OCI-LY7 (cell line): Measurements from ENCODE around the gene PSMA4.

ENCODE experiments used
- EZH2phosphoT487 ChIP-seq: fragments of 200-600 bp; sonication (generic); IDR thresholded peaks from 2 replicates; pipeline ENCODE4 v1.6.1; 2018; ENCODE audit warnings: low read depth, borderline replicate concordance, mild to moderate bottlenecking, mixed run types, antibody characterized with exemption, low read length, moderate library complexity, mixed read lengths
- TF ChIP-seq, protein P1 (sequence below): fragments of 200-600 bp; sonication (generic); conservative IDR thresholded peaks from 2 replicates; pipeline ENCODE4 v1.5.1; 2014; ENCODE audit warnings: mild to moderate bottlenecking, antibody characterized with exemption, low read length, moderate library complexity, mixed read lengths

DNA sequence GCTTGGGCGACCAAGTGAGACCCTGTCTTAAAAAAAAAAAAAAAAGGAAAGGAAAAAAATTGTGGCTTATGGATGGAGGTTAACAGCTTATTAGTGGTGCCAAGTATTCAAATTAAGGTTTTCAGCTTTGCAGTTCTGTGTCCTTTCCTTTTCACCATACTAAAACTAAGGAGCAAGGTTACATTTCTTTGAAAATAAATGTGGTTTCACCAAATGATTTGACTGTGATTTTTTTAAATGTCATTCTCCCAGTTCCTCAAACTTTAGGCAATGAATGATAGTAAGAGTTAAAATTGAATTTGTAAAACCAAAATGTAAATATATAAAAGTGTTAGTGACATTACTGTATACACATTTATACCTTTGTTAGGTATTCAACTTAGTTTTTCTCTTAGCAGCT is 34.7 kb downstream of the PSMA4 start:
- TF ChIP-seq, protein P1, sequence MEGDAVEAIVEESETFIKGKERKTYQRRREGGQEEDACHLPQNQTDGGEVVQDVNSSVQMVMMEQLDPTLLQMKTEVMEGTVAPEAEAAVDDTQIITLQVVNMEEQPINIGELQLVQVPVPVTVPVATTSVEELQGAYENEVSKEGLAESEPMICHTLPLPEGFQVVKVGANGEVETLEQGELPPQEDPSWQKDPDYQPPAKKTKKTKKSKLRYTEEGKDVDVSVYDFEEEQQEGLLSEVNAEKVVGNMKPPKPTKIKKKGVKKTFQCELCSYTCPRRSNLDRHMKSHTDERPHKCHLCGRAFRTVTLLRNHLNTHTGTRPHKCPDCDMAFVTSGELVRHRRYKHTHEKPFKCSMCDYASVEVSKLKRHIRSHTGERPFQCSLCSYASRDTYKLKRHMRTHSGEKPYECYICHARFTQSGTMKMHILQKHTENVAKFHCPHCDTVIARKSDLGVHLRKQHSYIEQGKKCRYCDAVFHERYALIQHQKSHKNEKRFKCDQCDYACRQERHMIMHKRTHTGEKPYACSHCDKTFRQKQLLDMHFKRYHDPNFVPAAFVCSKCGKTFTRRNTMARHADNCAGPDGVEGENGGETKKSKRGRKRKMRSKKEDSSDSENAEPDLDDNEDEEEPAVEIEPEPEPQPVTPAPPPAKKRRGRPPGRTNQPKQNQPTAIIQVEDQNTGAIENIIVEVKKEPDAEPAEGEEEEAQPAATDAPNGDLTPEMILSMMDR = no peak
- TF ChIP-seq EZH2phosphoT487 = no peak
